Measurements from ENCODE around the gene ANP32B.
"Not testable (repeated sequence)": the region's sequence is repeated elsewhere in the genome, so short reads cannot be mapped to it uniquely, and the experiment has no call there.

Gene ANP32B

DNA sequence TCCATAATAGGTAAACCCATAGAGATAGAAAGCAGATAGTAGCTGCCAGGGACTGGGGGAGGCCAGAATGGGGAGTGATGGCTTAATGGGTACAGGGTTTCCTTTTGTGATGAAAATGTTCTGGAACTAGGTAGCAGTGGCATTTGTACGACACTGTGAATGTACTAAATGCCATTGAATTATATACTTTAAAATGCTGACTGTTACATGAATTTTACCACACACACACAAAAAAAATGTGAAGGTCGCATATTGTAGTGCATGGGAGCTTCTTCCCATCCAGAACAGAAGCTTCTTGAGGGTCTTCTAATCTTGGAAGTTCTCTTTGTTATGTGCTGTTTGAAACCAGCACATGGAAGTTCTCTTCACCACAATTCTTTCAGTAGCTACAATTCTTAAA, 19.9 kb upstream of the ANP32B start:
- DNase-seq (ENCODE audit: low read depth): no peak

DNA sequence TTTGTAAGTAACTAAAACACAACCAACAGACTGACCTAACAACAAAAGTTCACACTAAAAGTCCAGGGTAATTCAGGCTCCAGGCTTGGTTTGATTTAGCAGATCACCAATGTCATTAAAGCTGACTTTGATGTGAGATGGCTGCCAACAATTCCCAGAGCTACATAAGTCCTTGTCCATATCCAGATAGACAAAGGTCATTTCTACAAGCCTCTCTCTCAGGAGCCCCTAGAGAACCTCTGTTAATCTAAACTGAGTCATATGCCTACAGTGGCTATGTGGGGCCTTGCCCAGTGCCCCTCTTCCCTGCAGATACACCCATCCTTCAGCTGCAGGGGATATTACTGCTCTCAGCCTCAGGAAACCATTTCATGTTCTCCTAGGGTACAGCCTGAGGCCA, 18.2 kb upstream of the ANP32B start:
- DNase-seq (ENCODE audit: low read depth): no peak

DNA sequence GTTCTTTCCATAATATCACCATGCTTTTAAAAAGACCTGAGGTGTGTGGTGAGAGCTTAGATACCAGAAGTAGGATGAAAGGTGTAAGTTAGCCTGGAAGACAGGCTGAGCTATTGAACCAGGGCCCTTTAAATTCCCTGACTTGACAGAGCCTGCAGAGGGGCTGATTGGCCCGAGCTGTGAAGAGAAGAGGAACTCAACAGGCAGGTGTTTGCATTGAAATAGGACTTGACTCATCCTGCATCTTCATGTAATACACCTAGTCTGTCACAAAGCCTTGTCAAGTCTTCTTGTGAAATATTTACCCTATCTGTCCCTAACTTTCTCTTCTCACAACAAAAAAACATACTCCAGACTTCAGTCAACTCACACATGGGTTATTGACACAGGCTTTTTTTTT, 16.6 kb upstream of the ANP32B start:
- DNase-seq (ENCODE audit: low read depth): no peak

GRCh38 chr9:97969014-97969413, 14.1 kb upstream of the ANP32B start:
- no peak for DNase-seq (ENCODE audit: low read depth)

- DNase-seq (ENCODE audit: low read depth): no peak
These were observed 13.0 kb upstream of the ANP32B start for GRCh38 chr9:97970165-97970564.

DNA sequence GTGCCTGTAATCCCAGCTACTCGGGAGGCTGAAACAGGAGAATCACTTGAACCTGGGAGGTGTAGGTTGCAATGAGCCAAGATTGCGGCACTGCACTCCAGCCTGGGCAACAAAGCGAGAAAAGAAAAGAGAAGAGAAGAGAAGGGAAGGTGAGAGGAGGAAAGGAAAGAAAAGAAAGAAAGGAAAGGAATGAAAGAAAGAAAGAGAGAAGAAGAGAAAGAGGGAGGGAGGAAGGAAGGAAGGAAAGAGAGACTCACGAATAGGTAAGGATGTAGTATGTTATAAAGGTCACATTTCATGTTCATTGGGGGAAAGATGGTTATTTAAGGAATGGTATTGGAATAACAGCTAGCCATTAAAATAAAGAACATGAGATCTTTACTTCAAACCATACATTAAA, 10.4 kb upstream of the ANP32B start:
- no peak for DNase-seq (ENCODE audit: low read depth)

DNA sequence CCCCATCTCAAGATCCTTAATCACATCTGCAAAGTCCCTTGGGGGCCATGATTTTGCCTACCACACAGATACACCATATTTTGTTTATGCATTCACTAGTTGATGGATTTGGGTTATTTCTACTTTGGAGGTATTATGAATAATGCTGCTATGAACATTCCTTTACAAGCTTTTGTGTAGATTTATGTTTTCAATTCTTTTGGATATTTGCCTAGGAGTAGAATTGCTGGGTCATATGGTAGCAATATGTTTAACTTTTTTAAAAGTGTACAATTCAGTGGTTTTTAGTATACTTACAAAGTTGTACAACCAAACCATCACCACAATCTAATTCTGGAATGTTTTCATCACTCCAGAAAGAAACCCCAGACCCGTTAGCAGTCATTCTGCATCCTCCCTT, 7.8 kb upstream of the ANP32B start:
- no peak for DNase-seq (ENCODE audit: low read depth)

DNA sequence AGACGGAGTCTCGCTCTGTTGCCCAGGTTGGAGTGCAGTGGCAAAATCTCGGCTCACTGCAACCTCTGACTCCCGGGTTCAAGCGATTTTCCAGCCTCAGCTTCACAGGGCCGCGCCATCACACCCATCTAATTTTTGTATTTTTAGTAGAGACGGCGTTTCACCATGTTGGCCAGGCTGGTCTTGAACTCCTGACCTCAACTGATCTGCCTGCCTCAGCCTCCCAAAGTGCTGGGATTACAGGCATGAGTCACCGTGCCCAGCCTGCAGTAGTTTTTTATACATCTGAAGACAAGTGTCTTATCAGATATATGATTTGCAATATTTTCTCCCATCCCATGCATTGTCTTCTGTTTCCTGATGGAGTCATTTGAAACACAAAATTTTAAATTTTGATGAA, 6.5 kb upstream of the ANP32B start:
- not testable (repeated sequence) for DNase-seq (ENCODE audit: low read depth)

GRCh38 chr9:97978371-97979130, 4.6 kb upstream of the ANP32B start:
- no peak for DNase-seq (ENCODE audit: low read depth)

DNA sequence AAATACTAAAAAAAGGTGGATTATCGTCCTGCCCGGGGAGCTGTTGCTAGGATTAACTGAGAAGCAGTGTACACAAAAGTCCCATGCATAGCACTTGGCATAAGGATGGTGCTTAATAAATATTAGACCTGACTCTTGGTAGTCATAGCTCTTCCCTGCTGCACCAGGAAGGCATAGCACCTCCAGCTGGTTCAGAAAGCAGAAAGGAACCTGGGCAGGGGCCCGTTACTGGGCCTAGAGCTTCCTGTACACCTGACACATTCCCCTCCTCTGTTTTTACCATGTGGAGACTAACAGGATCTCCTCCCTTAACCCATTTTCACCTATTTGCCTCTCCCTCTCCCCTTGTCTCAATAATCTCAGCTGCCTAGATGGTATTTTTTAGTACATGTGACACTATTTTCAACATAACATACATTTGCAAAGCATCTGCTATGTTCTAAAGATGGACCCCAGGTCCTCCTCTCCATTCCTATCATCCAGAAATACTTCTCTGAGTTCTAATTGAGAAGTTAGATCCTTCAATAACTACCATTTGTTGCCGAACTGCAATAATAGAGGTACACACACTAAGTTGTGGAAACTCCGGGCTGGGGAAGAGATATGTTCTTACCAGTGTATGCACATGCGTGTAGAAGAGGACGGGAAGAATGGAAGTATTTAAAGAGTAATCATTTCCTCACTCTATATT, 3.2 kb upstream of the ANP32B start:
- DNase-seq (ENCODE audit: low read depth): no peak

DNA sequence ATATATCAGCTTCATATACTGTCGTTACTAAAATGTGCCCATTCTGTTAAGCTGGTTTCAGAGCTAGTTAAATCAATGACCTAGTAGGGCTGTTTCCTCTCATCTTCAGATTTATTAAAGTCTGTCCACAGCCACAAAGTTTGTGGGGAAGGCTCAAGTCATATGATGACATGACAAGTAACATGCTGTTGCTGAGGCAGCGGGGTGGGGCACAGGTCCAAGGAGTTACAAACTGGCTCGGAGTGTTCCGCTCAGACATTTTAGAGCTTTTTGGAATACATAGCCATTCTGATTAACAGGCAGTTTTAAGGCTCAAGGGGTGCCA, 2.7 kb upstream of the ANP32B start:
- DNase-seq (ENCODE audit: low read depth): no peak

DNA sequence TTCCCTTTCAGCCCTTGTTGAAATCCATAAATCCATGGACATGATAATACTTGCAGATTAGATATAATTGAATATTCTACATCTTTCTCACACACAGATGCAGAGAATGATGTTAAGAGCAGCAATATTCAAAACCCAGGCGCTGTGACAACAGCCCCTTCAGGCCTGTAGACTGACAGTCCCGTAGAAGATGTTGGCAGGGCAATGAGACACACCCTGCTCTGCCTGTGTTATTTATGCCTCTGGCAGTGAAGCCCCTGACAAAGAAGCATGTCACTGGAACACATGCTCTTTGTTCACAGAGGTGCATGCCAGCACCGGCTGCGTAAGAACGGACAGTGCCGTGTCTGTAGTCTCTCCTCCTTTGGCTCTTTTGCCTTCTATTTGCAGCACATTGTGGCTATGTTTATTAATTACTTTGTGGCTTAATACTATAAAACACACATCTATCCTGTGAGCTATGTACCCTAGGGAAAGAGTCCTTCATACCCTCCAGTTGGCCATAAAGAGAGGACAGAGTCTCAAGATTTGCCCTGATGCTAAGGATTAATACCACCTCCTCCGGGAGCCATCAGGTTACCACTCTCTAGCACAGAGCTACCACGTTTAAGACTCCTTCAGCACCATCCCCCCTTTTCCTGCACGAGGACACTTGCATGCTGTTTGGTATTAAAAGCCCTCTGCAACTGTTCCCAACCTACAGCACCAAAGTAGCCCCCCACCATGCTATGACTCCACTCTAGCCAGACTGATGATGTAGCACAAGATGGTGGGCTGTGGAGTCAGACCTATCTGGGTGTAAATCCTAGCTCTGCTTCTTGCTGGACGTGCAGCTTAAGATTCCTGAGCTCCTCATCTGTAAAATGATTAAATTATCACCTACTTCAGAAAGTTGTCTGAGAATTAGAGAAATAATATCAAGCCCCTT, 2.0 kb upstream of the ANP32B start:
- no peak for DNase-seq (ENCODE audit: low read depth)

DNA sequence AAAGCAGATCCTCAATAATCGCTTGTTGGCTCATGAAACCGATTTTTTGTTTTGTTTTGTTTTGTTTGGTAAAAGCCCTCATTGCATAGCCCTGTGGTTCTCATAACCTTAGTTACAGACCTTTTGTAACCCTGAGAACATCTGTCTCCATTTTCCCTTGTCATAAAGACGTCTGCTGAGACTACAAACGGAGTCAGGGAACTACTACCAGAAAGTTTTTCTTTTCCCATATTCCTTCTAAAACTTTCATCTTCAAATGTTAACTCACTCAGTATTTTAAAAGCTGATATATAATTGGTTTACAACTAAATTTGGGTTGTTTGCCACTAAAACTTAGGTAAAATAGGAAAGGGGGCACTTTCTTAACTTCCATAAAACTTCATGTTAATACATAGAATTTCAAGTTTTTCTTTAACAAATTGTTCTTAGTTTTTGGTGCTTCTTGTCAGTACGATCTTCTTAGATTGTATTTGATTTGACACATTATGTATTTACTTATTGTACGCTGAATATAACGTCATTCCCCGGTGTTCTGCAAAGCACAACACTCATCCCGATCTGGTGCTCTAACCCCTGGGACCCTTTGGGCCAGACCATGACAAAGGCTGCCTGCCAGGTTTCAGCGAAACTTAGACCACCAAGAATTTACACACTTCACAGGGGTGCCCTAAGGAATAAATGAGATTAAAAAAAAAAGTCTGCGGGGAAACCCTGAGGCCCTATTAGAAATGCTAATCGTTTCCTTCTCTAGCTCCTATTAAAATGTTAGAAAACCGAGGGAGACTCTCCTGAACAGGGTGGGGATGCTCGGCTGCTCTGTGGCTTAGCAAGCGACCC, 1.1 kb upstream of the ANP32B start:
- no peak for DNase-seq (ENCODE audit: low read depth)

- peak; percentile 45 for DNase-seq (ENCODE audit: low read depth)
These were observed 547 bp downstream of the ANP32B start for GRCh38 chr9:97983589-97984187.

- peak; percentile 57 for DNase-seq (ENCODE audit: low read depth)
These were observed 1.3 kb downstream of the ANP32B start for GRCh38 chr9:97984188-97985057.

GRCh38 chr9:97985058-97985861, 2.1 kb downstream of the ANP32B start:
- peak; percentile 15 for DNase-seq (ENCODE audit: low read depth)

GRCh38 chr9:97987487-97987886, 4.3 kb downstream of the ANP32B start:
- no peak for DNase-seq (ENCODE audit: low read depth)

DNA sequence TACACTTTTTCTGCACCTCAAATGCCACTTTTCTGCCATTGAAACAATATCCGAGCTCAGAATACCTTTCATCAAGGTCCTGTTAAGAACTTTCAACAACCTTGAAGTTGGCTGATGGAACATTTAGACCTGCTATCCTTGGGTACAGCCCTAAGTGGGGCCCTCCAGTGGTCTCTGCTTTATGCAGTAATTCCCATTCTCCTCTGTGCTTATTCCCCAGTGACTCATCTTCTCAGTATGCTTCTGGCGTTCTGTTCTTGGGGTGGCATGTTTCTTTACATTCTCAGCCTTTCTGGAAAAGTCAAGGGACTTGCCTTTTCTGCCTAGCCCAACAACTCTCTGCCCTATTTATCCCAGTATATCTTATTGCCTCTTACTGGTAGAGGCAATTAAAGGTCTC, 7.1 kb downstream of the ANP32B start:
- DNase-seq (ENCODE audit: low read depth): no peak

GRCh38 chr9:97991818-97992217, 8.7 kb downstream of the ANP32B start:
- DNase-seq (ENCODE audit: low read depth): no peak

DNA sequence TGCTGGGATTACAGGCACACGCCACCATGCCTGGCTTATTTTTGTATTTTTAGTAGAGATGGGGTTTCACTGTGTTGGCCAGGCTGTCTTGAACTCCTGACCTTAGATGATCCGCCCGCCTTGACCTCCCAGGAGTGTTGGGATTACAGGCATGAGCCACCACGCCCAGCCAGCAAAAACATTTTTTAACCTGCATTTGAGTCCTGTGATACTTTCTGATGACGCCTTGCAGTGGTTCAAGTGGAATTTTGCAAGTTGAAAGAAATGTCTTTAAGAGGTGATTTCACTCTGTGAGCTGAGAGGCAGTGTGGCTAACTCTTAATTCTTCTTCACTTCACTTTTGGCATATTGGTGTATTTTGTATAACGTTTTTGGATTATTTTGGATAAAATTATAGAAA, 9.1 kb downstream of the ANP32B start:
- DNase-seq (ENCODE audit: low read depth): no peak
